OCI-LY7 (cell line): Measurements from ENCODE around the gene BCAN.

Experiments
- CTCF ChIP-seq: fragments of 200-600 bp; sonication (generic); conservative IDR thresholded peaks from 2 replicates; pipeline ENCODE4 v1.5.1; 2014; ENCODE audit warnings: mild to moderate bottlenecking, antibody characterized with exemption, low read length, moderate library complexity, mixed read lengths
- EZH2phosphoT487 ChIP-seq: fragments of 200-600 bp; sonication (generic); IDR thresholded peaks from 2 replicates; pipeline ENCODE4 v1.6.1; 2018; ENCODE audit warnings: low read depth, borderline replicate concordance, mild to moderate bottlenecking, mixed run types, antibody characterized with exemption, low read length, moderate library complexity, mixed read lengths

GRCh38 chr1:156599811-156600210 lies 42.1 kb upstream of the BCAN start:
- TF ChIP-seq CTCF (peak; percentile 62), EZH2phosphoT487 (no peak)
